ENCODE measurements around the gene NF1. TPM values are rescaled to one million over a fixed set of nuclear protein-coding genes. Genes with fewer than 3 reads are reported as not detected.
"Not testable (repeated sequence)": the region's sequence is repeated elsewhere in the genome, so short reads cannot be mapped to it uniquely, and the experiment has no call there.

NF1 gene
- total and polyA plus RNA-seq, 7 donors = 4.8 to 83.8 (median 40.7) TPM

DNA sequence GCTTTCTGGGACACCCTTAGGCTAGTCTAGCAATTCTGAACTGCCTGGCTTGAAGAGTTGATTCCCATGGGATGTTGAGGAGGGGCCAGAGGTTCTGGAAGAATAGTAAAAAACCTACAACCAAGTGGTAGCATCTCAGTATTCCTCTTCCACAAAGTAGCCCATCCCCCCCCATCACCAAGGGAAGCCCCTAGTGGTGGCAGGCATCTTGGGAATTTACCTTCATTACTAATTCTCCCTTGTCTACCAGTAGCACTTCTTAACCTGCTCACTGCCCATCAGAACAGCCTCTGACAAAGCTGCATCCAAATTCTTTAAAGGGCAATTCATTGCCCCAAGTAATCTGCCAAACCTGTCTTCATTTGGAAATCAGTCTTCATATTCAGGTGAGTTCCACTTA, 283.9 kb downstream of the NF1 start:
- intact Hi-C loops (cut with DNase I) = no loop called here
- peaks cover 0 to 1% (median 0%) of the 10 kb centered on the region in 4 donors for H3K4me1 ChIP-seq
- no peak overlapping the region for H3K4me3 ChIP-seq
- DNase-seq = no peak
- no peaks in the 10 kb centered on the region for H3K27me3 ChIP-seq
- H3K27ac ChIP-seq = no peak overlapping the region
- no peak for TF ChIP-seq POLR2A (IDR thresholded peaks at IDR 0.05)
- TF ChIP-seq, protein P1, sequence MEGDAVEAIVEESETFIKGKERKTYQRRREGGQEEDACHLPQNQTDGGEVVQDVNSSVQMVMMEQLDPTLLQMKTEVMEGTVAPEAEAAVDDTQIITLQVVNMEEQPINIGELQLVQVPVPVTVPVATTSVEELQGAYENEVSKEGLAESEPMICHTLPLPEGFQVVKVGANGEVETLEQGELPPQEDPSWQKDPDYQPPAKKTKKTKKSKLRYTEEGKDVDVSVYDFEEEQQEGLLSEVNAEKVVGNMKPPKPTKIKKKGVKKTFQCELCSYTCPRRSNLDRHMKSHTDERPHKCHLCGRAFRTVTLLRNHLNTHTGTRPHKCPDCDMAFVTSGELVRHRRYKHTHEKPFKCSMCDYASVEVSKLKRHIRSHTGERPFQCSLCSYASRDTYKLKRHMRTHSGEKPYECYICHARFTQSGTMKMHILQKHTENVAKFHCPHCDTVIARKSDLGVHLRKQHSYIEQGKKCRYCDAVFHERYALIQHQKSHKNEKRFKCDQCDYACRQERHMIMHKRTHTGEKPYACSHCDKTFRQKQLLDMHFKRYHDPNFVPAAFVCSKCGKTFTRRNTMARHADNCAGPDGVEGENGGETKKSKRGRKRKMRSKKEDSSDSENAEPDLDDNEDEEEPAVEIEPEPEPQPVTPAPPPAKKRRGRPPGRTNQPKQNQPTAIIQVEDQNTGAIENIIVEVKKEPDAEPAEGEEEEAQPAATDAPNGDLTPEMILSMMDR (IDR thresholded peaks at IDR 0.05) = no peak
- no peak for TF ChIP-seq EP300 (IDR thresholded peaks at IDR 0.05)
- no peak for TF ChIP-seq POLR2AphosphoS5 (IDR thresholded peaks at IDR 0.05)
- H3K36me3 ChIP-seq = peaks cover 0 to 30% (median 0%) of the 10 kb centered on the region in 4 donors
- no peaks in the 10 kb centered on the region for H3K9me3 ChIP-seq

- DNase-seq = no peak
- H3K4me3 ChIP-seq = no peak overlapping the region
- no peaks in the 10 kb centered on the region for H3K27me3 ChIP-seq
- no peak overlapping the region for H3K27ac ChIP-seq
- WGBS, 2 donors = 96% methylated on average over 1 of the region's 1 CpG
- H3K9me3 ChIP-seq = no peaks in the 10 kb centered on the region
- intact Hi-C loops (cut with DNase I) = no loop called here
- H3K4me1 ChIP-seq = no peaks in the 10 kb centered on the region
- TF ChIP-seq POLR2A (IDR thresholded peaks at IDR 0.05) (no peak), EP300 (IDR thresholded peaks at IDR 0.05) (no peak), POLR2AphosphoS5 (IDR thresholded peaks at IDR 0.05) (no peak)
- TF ChIP-seq, protein P1 (IDR thresholded peaks at IDR 0.05) = no peak
- H3K36me3 ChIP-seq = peaks cover 0 to 20% (median 0%) of the 10 kb centered on the region in 4 donors
Measured at GRCh38 chr17:31379597-31380205, 284.9 kb downstream of the NF1 start.

DNA sequence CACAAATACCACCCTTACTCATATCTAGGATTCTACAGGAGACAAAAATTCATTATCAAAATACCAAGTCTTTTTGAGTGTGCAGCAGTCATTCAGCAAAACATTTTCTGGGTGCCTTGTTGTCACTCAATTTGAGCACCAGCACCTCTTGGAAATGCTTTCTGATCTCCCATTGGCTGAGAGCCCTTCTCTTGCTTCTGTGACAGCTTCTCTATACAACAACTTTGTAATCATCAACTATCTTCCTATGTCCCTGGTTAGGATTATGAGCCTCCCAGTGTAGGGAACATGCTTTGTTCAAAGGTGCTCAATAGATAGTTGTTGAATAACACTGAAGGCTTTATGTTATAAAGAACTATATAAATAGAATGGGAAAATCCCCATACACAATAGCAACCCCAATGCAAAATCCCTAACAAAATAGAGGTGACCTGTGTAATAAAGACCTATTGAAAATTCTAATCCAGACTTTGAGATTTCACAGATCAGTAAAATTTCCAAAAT, 286.4 kb downstream of the NF1 start:
- no peak for DNase-seq
- intact Hi-C loops (cut with DNase I) = no loop called here
- peaks cover 0 to 7% (median 0%) of the 10 kb centered on the region in 4 donors for H3K36me3 ChIP-seq
- TF ChIP-seq POLR2A (IDR thresholded peaks at IDR 0.05) (no peak), EP300 (IDR thresholded peaks at IDR 0.05) (no peak), POLR2AphosphoS5 (IDR thresholded peaks at IDR 0.05) (no peak)
- TF ChIP-seq, protein P1 (IDR thresholded peaks at IDR 0.05) = no peak
- H3K9me3 ChIP-seq = no peaks in the 10 kb centered on the region
- H3K27ac ChIP-seq = no peak overlapping the region
- H3K4me1 ChIP-seq = no peaks in the 10 kb centered on the region
- H3K4me3 ChIP-seq = no peak overlapping the region
- H3K27me3 ChIP-seq = no peaks in the 10 kb centered on the region

DNA sequence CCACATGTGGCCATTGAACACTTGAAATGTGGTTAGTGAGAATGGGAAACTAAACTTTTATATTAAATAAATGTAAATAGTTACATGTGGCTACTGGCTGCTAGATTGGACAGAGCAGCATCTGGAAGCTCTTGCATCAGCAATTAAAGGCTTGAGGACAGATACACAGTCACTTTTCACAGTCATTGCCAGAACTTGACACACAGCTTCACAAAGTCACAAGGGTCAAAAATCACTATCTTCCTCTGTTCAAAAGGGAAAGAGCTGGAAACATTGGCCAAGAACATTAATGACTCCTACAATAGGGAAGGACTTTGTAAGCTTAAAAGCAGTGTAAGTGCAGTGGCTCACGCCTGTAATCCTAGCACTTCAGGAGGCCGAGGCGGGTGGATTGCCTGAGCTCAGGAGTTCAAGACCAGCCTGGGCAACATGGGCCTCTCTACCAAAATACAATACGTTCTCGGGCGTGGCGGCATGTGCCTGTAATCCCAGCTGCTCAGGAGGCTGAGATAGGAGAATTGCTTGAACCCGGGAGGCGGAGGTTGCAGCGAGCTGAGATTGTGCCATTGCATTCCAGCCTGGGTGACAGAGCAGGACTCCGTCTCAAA, 288.0 kb downstream of the NF1 start:
- H3K27ac ChIP-seq; H3K9me3 ChIP-seq; intact Hi-C loops (cut with DNase I); H3K4me3 ChIP-seq; H3K4me1 ChIP-seq; H3K27me3 ChIP-seq; H3K36me3 ChIP-seq; DNase-seq: not testable (repeated sequence)
- WGBS, 2 donors = 92 to 94% methylated on average over 11 of the region's 11 CpGs

- H3K27me3 ChIP-seq; H3K4me3 ChIP-seq; H3K27ac ChIP-seq; H3K36me3 ChIP-seq; intact Hi-C loops (cut with DNase I); H3K9me3 ChIP-seq; H3K4me1 ChIP-seq; DNase-seq: not testable (repeated sequence)
- 92 to 96% methylated on average over 6 of the region's 6 CpGs for WGBS, 2 donors
Measured at GRCh38 chr17:31383488-31383887, 288.7 kb downstream of the NF1 start.

All from sigmoid colon (tissue), 7 donors.